Ovary (tissue), 3 donors: ENCODE results near the gene AMIGO1.

Source experiments
- CTCF ChIP-seq, 3 donors: fragments of 450-650 bp in 2 of 3; fragments of 200-600 bp in 1 of 3; IDR thresholded peaks; one replicate each; pipeline versions ENCODE4 v1.5.1 to v1.8.0; 2016 to 2022; ENCODE audit warnings: antibody characterized with exemption in 3 of 3, mild to moderate bottlenecking in 1 of 3
- POLR2A ChIP-seq: fragments of 450-650 bp; IDR thresholded peaks from one replicate; pipeline ENCODE4 v1.6.1; 2017; ENCODE audit warnings: antibody characterized with exemption, mild to moderate bottlenecking, moderate library complexity
- donor health status: DM: no; HTN: no; CAD: no.

GRCh38 chr1:109499081-109499480 lies 10.4 kb downstream of the AMIGO1 start:
- TF ChIP-seq CTCF (IDR thresholded peaks at IDR 0.05), result no peak
- TF ChIP-seq POLR2A, result no peak
